Limb (tissue), 2 donors: ENCODE measurements around the gene FBXO27.
"Not testable (repeated sequence)": the region's sequence is repeated elsewhere in the genome, so short reads cannot be mapped to it uniquely, and the experiment has no call there.

Experiments used
- DNase-seq, 2 donors: peaks; one replicate each; pipeline ENCODE4 v3.0.0-alpha.2; 2016; ENCODE audit errors: extremely low spot score in 2 of 2

FBXO27 gene

DNA sequence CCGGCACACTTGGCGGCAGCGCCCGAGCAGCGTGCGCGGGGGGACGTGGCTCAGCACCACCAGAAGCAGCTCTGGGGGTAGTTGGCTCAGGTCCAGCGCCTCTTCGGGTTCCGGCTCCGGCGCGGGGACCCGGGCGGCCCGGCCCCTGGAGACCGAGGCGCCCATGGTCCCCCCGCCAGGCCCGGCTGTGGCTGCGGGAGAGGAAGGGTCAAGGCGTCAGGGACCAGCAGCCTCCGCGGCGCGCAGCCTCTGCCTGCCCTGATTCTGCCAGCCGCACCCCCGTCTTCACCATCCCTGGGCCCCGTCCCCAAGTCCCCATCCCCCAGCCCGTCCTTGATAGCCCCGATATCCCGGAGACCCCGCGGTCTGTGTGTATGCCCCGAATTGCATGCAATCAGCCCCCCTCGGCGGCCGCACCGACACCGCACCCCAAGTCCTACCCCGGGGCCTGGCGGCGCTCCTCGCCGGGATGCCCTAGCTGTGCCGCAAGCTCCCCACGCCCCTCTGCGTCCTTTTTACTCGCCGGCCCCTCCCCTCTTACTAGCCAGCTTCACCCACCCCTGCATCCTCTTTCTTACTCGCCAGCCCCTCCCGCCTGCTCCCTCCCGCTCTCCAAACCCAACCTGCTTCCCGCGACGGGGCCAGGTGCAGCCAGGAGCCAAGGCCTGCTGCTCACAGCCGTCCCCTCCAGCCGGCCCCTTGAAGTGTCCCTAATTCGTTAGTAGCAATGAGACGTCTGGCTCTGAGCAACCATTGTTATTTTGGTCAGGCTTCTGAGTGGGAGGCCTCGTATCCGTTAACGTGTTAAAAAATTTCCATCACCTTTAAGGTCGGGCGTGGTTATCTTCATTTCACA is at the start of gene FBXO27:
Gene FBXO27 (minus strand): TSS at position 487 of the 856 bp plus-strand sequence. CDS start 322 bp downstream, at position 165.
- DNase-seq, result peak in 1 of 2 donors; percentile 51

DNA sequence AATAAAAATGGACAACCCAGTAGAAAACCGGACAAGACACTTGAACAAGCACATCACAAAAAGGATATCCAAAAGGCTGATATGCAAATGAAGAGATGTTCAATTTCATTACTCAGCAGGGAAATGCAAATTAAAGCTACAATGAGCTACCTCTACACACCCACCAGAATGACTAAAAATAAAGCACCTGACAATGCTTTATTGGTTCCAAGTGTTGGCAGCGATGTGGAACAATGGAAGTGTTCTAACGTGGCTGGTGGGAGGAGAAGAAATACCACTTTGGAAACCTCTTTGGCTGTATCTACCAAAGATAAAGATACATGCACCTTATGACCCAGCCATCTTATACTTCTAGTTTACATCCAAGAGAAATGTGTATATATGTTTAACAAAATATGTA is 48.1 kb upstream of the FBXO27 start:
- DNase-seq, result no peak

DNA sequence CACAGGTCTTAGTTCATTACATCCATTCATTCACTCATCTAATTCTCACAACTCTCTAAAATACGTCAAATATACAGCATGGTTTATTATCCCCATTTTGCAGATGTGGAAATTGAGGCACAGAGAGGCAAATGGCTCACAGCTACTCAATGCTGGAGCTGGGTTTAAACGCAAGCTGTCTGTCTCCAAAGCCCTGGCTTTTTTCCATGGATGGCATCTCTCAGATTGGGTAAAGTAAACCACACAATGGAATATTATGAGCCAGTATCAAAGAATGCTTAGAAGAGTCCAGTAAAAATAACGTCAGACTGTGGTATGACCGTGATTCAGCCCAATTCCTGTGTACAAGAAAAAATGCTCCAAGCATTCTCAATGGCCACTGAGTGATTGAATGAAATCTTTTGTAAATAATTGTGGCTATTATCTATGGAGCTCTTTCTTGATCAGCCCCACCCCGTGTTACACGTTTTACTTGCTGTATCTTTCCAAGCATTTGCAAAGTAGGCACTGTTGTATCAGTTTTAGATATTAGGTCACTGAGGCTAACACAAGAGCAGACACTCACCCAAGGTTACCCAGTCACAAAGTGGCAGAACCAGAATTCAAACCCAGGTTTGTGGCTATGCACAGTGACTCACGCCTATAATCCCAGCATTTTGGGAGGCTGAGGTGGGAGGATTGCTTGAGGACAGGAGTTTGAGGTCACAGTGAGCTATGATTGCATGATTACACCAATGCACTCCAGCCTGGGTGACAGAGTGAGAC is 46.3 kb upstream of the FBXO27 start:
- no peak for DNase-seq

DNA sequence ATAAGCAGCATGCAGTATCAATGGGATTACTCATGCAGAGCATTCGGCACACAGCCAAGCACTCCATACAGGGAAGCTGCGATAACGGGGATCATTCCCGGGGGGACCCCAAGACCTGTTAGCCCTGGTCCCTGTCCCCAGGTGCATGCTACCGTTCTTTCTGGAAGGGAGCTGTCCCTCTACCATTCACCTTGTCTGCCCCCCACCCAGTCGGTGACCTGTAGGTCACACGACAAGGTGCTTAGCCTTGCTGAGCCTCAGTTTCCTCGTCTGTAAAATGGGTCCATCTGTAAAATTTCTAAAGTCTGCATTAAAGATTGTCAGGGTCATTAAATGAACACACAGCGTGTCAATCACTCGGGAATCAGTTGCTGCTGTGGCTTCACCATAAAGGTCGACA is 45.0 kb upstream of the FBXO27 start:
- no peak for DNase-seq

DNA sequence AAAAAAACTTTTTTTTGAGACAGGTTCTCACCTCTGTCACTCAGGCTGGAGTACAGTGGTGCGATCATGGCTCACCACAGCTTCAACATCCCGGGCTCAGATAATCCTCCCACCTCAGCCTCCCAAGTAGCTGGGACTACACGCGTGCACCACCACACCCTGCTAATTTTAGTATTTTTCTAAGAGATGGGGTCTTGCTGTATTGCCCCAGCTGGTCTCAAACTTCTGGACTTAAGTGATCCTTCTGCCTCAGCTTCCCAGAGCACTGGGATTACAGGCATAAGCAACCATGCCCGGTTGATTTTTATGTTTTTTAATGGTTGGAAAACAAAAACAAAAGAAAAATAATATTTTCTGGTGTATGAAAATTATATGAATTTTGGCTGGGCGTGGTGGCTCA is 42.6 kb upstream of the FBXO27 start:
- DNase-seq, result no peak

DNA sequence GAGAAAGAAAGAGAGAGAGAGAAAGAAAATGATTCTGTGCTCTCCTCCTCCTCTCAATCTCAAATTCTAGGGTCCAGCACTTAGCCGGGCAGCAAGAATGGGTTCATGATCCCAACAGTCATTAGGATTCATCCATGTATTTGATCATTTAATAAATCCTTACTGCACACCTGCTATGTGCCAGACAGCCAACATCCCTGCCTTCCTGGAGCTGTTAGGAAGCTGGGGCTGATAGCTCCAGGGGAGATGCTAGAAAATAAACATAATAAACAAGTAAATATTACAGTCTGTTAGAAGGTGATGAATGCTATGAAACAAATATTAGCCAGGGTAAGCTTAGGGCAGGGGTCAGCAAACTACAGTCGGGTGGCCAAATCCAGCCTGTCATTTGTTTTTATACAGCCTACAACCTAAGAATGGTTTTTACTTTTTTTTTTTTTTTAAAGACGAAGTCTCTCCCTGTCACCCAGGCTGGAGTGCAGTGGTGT is 41.9 kb upstream of the FBXO27 start:
- DNase-seq, result no peak

GRCh38 chr19:39070888-39071287 is 38.5 kb upstream of the FBXO27 start:
- no peak for DNase-seq

DNA sequence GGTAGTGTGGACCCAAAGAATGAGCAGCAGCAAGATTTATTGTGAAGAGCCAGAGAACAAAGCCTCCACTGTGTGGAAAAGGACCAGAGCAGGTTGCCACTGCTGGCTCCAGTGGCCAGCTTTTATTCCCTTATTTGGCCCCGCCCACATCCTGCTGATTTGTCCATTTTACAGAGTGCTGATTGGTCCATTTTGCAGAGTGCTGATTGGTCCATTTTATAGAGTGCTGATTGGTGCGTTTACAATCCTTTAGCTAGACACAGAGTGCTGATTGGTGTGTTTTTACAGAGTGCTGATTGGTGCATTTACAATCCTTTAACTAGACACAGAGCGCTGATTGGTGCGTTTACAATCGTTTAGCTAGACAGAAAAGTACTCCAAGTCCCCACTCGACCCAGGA is 35.9 kb upstream of the FBXO27 start:
- DNase-seq, result not testable (repeated sequence)

DNA sequence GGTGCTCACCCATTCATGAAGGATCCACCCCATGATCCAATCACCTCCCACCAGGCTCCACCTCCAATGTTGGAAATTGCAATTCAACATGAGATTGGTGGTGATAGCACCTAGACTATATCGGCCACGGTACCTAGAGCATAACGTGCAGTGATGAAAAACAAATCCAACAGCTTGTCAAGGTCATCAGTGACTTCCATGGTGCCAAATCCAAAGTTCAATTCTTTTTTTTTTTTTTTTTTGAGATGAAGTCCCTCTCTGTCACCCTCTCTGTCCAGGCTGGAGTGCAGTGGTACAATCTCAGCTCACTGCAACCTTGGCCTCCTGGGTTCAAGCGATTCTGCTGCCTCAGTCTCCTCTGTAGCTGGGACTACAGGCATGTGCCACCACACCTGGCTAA is 34.8 kb upstream of the FBXO27 start:
- DNase-seq, result no peak

- DNase-seq, result no peak
These were observed 33.6 kb upstream of the FBXO27 start for GRCh38 chr19:39065928-39066327.

DNA sequence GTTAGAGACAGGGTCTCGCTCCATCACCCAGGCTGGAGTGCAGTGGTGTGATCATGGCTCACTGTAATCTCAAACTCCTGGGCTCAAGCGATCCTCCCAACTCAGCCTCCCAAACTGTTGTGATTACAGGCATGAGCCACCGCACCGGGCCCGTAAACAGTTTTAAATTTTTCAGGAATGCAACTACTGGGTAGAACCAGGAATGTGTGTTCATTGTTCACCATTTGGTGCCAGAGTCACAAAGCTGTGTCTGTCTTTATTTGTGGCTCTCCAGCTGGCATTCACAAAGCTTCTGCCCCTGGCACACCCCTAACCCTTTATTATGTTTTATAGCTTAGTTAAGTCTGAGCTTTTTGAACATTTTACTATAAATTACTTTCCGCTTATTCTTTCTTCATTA is 32.1 kb upstream of the FBXO27 start:
- no peak for DNase-seq

DNA sequence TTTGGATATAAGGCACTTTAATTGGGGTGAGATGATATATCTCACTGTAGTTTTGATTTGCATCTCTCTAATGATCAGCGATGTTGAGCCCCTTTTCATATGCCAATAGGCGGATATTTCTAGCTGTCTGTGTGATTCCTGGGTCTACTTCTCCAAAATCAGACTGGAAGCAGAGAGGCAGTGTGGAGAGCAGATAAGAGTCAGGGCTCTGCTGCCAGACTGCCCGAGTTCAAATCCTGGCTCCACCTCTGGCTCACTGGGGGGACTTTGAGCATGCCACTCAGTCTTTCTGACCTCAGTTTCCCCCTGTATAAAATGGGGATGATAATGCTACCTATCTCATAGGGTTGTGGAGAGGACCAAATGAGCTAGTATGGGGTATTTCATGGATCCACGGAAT is 27.8 kb upstream of the FBXO27 start:
- no peak for DNase-seq

GRCh38 chr19:39059302-39059701 is 27.0 kb upstream of the FBXO27 start:
- no peak for DNase-seq

DNA sequence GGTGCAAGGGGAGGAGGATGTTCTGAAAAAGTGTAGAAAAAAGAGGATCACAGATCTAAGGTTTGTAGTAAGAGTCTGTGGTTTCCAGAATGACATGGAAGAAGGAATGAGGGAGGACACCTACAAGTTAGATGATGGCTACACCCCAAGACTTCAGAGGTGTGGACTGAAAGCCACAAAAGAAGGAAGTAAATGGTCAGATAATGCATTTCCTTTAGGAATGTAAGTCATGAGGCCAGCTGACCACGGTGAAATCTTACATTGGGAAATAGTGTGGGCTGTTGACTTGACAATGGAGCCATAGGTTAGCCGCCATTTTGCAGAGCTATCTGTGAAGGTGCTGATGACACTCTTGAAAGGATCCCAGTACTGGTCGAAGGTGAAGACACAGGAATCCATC is 25.3 kb upstream of the FBXO27 start:
- DNase-seq, result no peak

- DNase-seq, result no peak
These were observed 21.7 kb upstream of the FBXO27 start for GRCh38 chr19:39054091-39054470.

DNA sequence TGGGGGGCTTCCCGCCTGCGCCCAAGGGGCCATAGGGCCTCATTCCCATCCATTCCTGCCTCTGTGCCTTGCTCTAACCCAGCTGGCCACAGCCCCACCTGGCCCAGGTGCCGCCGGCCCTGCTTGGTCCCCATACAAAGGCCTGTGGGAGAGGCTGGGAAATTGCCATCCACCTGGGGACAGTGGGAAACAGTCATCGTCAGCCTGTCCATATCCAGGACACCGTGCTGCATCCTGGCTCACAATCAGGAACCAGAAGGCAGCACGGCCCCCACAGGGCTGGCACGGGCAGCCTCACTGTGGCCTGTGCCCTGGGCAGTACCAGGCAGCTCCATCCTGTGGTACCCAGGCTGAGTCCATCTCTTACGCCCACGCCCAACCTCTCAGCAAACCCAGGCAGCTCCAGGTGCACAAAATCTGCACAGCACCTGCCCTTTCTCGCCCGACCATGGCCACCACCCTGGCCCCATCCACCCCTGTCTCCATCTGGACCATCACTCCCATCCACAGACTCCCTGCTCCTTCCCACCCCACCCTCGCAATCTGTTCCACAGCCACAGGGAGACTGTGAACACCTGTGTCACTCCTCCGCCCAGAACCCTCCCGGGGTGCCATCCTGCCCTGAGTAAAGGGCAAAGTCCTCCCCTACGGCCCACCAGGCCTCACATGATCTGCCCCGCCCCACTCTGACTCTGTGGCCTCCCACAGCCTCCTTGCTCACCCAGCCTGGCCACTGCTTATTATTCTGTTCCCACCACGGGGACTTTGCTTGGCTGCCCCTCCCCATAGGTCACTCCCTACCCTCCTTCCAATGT is 21.1 kb upstream of the FBXO27 start:
- no peak for DNase-seq

DNA sequence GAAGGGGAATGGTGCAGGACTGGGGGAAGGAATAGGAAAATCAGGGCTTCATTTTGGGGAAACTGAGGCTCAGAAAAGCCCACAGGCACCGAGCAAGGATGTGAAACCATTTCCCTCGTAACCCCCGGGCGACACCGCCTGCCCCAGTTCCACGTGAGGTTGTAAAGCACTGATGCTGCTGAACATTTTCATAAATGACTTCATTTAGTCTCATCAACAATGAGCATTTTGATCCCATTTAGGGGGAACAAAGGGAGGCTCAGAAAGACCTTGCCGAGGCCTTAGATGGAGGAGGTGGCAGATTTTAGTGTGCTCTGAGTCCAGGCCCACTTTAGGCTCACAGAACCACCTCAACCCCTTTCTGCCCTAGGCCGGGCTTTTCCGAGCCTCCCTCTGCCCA is 20.5 kb upstream of the FBXO27 start:
- DNase-seq, result no peak

- peak in 1 of 2 donors; percentile 52 for DNase-seq
These were observed 19.9 kb upstream of the FBXO27 start for GRCh38 chr19:39052243-39052746.

DNA sequence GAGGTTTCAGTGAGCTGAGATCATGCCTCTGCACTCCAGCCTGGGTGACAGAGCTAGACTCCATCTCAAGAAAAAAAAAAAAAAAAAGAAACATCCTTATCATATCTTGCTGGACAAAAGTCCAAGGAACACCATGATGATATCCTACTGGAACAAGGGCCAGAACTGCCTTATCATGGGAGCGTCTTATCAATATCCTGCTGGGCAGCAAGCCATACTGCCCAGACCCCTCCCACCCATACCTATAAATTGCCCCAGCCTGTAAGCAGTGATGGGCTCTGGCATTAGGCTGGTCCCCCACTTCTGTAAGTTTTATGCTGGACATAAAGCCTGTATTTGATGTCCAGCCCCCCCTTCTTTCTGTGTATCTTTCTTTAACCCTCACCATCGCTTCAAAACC is 14.7 kb upstream of the FBXO27 start:
- DNase-seq, result no peak

GRCh38 chr19:39046037-39046821 is 13.9 kb upstream of the FBXO27 start:
- no peak for DNase-seq

GRCh38 chr19:39045506-39045905 is 13.2 kb upstream of the FBXO27 start:
- DNase-seq, result no peak
